ENCODE data around the gene ATAT1. TPM values are rescaled to one million over a fixed set of nuclear protein-coding genes. Genes with fewer than 3 reads are reported as not detected.
A peak's percentile ranks its signal among the peaks of the same experiment; 100 is the strongest.

The ATAT1 gene
- total RNA-seq, 1 experiment from 2014 or later = 19.3 TPM

DNA sequence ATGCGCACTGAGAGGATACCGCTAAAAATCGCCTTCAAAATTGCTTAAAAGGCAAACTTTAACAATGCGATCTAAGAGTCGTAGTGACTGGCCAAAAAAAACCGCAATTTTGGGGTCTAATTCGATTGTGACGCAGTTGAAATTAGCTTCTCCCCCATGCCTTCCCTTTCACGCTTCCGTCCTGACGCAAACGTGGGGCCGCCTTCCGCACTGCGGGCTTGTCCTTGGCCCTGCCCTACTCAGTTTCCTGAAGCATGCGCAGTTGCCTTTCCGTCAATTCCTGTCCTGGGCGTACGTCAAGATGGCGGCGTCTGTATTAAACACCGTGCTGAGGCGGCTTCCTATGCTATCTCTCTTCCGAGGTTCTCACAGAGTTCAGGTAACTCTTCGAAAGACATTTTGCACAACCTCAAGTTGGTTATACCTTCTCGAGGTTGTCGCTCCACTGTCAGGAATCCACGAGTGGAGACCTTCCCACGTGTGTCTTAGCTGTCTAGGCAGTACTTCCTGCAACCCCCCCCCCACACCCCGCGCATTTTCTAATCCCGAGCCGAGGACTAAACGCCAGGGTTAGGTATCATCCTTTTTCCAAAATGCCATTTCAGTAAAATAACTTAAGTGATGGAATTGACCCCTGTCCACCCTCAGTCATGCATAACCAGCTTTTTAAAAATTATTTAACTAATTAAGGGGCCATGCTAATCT lies 9.0 kb upstream of the ATAT1 start, which contains the start of gene MRPS18B (continued):
- TF ChIP-seq, protein P1, sequence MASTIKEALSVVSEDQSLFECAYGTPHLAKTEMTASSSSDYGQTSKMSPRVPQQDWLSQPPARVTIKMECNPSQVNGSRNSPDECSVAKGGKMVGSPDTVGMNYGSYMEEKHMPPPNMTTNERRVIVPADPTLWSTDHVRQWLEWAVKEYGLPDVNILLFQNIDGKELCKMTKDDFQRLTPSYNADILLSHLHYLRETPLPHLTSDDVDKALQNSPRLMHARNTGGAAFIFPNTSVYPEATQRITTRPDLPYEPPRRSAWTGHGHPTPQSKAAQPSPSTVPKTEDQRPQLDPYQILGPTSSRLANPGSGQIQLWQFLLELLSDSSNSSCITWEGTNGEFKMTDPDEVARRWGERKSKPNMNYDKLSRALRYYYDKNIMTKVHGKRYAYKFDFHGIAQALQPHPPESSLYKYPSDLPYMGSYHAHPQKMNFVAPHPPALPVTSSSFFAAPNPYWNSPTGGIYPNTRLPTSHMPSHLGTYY (CRISPR knock-in tag; IDR thresholded peaks at IDR 0.05) = no peak
- TF ChIP-seq JUN (CRISPR knock-in tag; IDR thresholded peaks at IDR 0.05) (no peak; the same call in 1 of the 2 replicates), FOXP1 (CRISPR knock-in tag; IDR thresholded peaks at IDR 0.05; ENCODE audit: borderline replicate concordance) (no peak), TEAD1 (CRISPR knock-in tag; IDR thresholded peaks at IDR 0.05) (0 out of 2 replicates have a peak, but pooled peaks have one; percentile 16), FOXJ3 (CRISPR knock-in tag; IDR thresholded peaks at IDR 0.05; ENCODE audit: borderline replicate concordance) (no peak), GRHL2 (CRISPR knock-in tag; IDR thresholded peaks at IDR 0.05; ENCODE audit: insufficient replicate concordance, severe bottlenecking) (no peak), RELA (CRISPR knock-in tag; IDR thresholded peaks at IDR 0.05; ENCODE audit: borderline replicate concordance) (no peak), ZNF396 (CRISPR knock-in tag; IDR thresholded peaks at IDR 0.05; ENCODE audit: borderline replicate concordance) (no peak), ZBTB21 (CRISPR knock-in tag; IDR thresholded peaks at IDR 0.05; ENCODE audit: borderline replicate concordance) (no peak), EMX1 (CRISPR knock-in tag; IDR thresholded peaks at IDR 0.05) (no peak), SMAD4 (CRISPR knock-in tag; IDR thresholded peaks at IDR 0.05) (no peak), GABPB1 (CRISPR knock-in tag; IDR thresholded peaks at IDR 0.05) (peak; percentile 90), ZNF317 (CRISPR knock-in tag; IDR thresholded peaks at IDR 0.05; ENCODE audit: borderline replicate concordance, low read depth) (no peak), OVOL2 (CRISPR knock-in tag; IDR thresholded peaks at IDR 0.05; ENCODE audit: borderline replicate concordance) (no peak), FOXK1 (CRISPR knock-in tag; IDR thresholded peaks at IDR 0.05) (peak; percentile 45; the same call in 1 of the 2 replicates), PRRX2 (CRISPR knock-in tag; IDR thresholded peaks at IDR 0.05) (0 out of 2 replicates have a peak, but pooled peaks have one; percentile 16)
- TF ChIP-seq, protein P2, sequence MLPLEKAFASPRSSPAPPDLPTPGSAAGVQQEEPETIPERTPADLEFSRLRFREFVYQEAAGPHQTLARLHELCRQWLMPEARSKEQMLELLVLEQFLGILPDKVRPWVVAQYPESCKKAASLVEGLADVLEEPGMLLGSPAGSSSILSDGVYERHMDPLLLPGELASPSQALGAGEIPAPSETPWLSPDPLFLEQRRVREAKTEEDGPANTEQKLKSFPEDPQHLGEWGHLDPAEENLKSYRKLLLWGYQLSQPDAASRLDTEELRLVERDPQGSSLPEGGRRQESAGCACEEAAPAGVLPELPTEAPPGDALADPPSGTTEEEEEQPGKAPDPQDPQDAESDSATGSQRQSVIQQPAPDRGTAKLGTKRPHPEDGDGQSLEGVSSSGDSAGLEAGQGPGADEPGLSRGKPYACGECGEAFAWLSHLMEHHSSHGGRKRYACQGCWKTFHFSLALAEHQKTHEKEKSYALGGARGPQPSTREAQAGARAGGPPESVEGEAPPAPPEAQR (CRISPR knock-in tag; IDR thresholded peaks at IDR 0.05) = no peak
- TF ChIP-seq, protein P3, sequence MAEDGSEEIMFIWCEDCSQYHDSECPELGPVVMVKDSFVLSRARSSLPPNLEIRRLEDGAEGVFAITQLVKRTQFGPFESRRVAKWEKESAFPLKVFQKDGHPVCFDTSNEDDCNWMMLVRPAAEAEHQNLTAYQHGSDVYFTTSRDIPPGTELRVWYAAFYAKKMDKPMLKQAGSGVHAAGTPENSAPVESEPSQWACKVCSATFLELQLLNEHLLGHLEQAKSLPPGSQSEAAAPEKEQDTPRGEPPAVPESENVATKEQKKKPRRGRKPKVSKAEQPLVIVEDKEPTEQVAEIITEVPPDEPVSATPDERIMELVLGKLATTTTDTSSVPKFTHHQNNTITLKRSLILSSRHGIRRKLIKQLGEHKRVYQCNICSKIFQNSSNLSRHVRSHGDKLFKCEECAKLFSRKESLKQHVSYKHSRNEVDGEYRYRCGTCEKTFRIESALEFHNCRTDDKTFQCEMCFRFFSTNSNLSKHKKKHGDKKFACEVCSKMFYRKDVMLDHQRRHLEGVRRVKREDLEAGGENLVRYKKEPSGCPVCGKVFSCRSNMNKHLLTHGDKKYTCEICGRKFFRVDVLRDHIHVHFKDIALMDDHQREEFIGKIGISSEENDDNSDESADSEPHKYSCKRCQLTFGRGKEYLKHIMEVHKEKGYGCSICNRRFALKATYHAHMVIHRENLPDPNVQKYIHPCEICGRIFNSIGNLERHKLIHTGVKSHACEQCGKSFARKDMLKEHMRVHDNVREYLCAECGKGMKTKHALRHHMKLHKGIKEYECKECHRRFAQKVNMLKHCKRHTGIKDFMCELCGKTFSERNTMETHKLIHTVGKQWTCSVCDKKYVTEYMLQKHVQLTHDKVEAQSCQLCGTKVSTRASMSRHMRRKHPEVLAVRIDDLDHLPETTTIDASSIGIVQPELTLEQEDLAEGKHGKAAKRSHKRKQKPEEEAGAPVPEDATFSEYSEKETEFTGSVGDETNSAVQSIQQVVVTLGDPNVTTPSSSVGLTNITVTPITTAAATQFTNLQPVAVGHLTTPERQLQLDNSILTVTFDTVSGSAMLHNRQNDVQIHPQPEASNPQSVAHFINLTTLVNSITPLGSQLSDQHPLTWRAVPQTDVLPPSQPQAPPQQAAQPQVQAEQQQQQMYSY (CRISPR knock-in tag; IDR thresholded peaks at IDR 0.05) = no peak

DNA sequence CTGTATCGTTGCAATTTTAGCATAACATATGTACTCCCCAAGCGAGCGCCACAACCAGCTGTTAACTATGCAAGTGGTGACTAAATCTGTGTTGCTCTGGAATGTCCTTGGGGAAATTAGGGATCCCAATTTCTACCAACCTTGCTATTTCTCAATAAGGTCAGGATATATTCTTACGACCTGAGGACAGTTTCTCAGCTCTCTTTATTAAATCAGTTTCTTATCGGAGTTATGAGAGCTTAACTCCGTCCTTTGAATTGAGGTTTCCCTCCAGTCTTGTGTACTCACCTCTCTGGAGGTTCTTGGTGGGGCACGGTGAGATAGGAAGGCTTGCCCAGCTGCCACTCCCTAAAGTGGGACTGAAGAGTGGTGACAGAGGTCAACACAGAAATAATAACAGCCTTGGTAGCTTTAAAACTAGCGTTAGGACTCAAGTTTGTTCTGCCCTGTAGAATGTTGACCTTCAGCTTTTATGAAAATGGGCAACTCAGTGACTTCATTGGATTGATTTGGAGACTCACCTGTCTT lies 8.3 kb upstream of the ATAT1 start:
- H3K27ac Mint-ChIP-seq = peak overlapping the region; percentile 93
- peaks cover 54% of the 10 kb centered on the region for H3K36me3 Mint-ChIP-seq
- peaks cover 24% of the 10 kb centered on the region for H3K4me1 Mint-ChIP-seq
- ATAC-seq (no peak), DNase-seq (ENCODE audit: low spot score) (no peak)
- H3K27me3 Mint-ChIP-seq (ENCODE audit: low read depth) = no peaks in the 10 kb centered on the region; the same call in 1 of the 2 replicates
- TF ChIP-seq CREM (CRISPR knock-in tag; IDR thresholded peaks at IDR 0.05) = no peak
- TF ChIP-seq, protein P3 (CRISPR knock-in tag; IDR thresholded peaks at IDR 0.05) = no peak
- TF ChIP-seq NR1H2 (CRISPR knock-in tag; IDR thresholded peaks at IDR 0.05) = no peak
- no peak for TF ChIP-seq NR2C2 (CRISPR knock-in tag; IDR thresholded peaks at IDR 0.05)
- TF ChIP-seq, protein P4, sequence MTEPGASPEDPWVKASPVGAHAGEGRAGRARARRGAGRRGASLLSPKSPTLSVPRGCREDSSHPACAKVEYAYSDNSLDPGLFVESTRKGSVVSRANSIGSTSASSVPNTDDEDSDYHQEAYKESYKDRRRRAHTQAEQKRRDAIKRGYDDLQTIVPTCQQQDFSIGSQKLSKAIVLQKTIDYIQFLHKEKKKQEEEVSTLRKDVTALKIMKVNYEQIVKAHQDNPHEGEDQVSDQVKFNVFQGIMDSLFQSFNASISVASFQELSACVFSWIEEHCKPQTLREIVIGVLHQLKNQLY (CRISPR knock-in tag; IDR thresholded peaks at IDR 0.05) = no peak
- TF ChIP-seq ATF1 (CRISPR knock-in tag; IDR thresholded peaks at IDR 0.05) = no peak
- no peak for TF ChIP-seq NFATC4 (CRISPR knock-in tag; IDR thresholded peaks at IDR 0.05)
- ChIA-PET CTCF (interaction anchor here (0.6 to 1.9 kb wide), 7 partner anchors 8 to 469 kb away, joined by 3 to 7 read pairs (median 4); partner anchors contain the start of genes ATAT1 and DHX16), POLR2A (interaction anchor here (0.7 kb wide), 1 partner anchor 99 kb away, joined by 3 read pairs; the partner anchor contains the start of gene MDC1)
- peak overlapping the region; percentile 96 for H3K4me3 Mint-ChIP-seq
- no peaks in the 10 kb centered on the region for H3K9me3 Mint-ChIP-seq

All from WTC11 (cell line).